GM12878 (cell line): ENCODE measurements around the gene PDZD2. TPM values are rescaled to one million over a fixed set of nuclear protein-coding genes. Genes with fewer than 3 reads are reported as not detected.

Experiments
- ATAC-seq: fragments of 200-7000 bp; cut with Tn5 transposase; 3 replicates; pipeline ENCODE4 v1.9.1; 2020; ENCODE audit warnings: mild to moderate bottlenecking, moderate library complexity
- BruUV-seq: library from RNA; stranded (reverse); fragments of 400-500 nt; replicated peaks from 2 replicates; lab custom pipeline; 2021; lab: Mats Ljungman, UMichigan
- CTCF ChIA-PET: fragments of 300-600 bp; sonication (Branson Sonifier 250); formaldehyde crosslinking; extraction: SDS; loops from one replicate; lab custom pipeline; 2021; ENCODE audit warnings: inconsistent platforms; lab: Yijun Ruan, JAX
- POLR2A ChIA-PET: fragments of 350-600 bp; formaldehyde crosslinking; extraction: SDS; loops from one replicate; lab custom pipeline; 2021; ENCODE audit warnings: inconsistent platforms; lab: Charles Lee
- RAD21 ChIA-PET: fragments of 300-600 bp; sonication (Branson Sonifier 250); formaldehyde crosslinking; loops from one replicate; lab custom pipeline; 2023; ENCODE audit warnings: antibody characterized with exemption; ENCODE audit not compliant: unreplicated experiment; lab: Charles Lee
- SMC1A ChIA-PET: fragments of 300-600 bp; sonication (Branson Sonifier 250); formaldehyde crosslinking; loops from one replicate; lab custom pipeline; 2023; ENCODE audit not compliant: unreplicated experiment, uncharacterized antibody; lab: Charles Lee
- DNase-seq: peaks from one replicate; pipeline ENCODE4 v3.0.0-alpha.2; 2011; ENCODE audit warnings: low read depth, low spot score
- FAIRE-seq: peaks from 3 replicates; lab custom pipeline; 2011; peaks lifted over from hg19 to GRCh38; lab: Jason Lieb, UNC
- H2AFZ ChIP-seq: 2 replicates; pipeline ENCODE4 v1.6.0; 2011; ENCODE audit warnings: low read depth, low read length, control low read depth; ENCODE audit not compliant: control insufficient read depth
- H3K27ac ChIP-seq: 2 replicates; pipeline ENCODE4 v1.5.1; 2011; ENCODE audit warnings: control low read depth; ENCODE audit not compliant: control insufficient read depth, insufficient read depth
- H3K27me3 ChIP-seq, 2 experiments: replicated peaks in 1 of 2; 2 replicates each; pipeline versions ENCODE4 v1.6.0 to v1.6.1; 2011; ENCODE audit warnings: low read length in 1 of 2; ENCODE audit not compliant: control insufficient read depth in 2 of 2, insufficient read depth in 2 of 2
- H3K36me3 ChIP-seq, 2 experiments: 2 replicates each; pipeline ENCODE4 v1.5.1; 2011; ENCODE audit warnings: low read length in 1 of 2; ENCODE audit not compliant: control insufficient read depth in 2 of 2, insufficient read depth in 2 of 2
- H3K4me1 ChIP-seq: 2 replicates; pipeline ENCODE4 v1.6.1; 2011; ENCODE audit warnings: mild to moderate bottlenecking, low read length, moderate library complexity, mixed read lengths; ENCODE audit not compliant: control insufficient read depth, insufficient read depth
- H3K4me2 ChIP-seq: 2 replicates; pipeline ENCODE4 v1.6.0; 2011; ENCODE audit warnings: control low read depth; ENCODE audit not compliant: control insufficient read depth, insufficient read depth
- H3K4me3 ChIP-seq: fragments of 200-600 bp; sonication (generic); 2 replicates; pipeline ENCODE4 v1.5.1; 2016
- H3K79me2 ChIP-seq: 2 replicates; pipeline ENCODE4 v1.6.0; 2011; ENCODE audit warnings: low read length; ENCODE audit not compliant: control insufficient read depth, insufficient read depth
- H3K9ac ChIP-seq: 2 replicates; pipeline ENCODE4 v1.8.0; 2011; ENCODE audit warnings: low read length, control low read depth, mixed read lengths; ENCODE audit not compliant: control insufficient read depth, insufficient read depth
- H3K9me3 ChIP-seq: replicated peaks from 3 replicates; pipeline ENCODE4 v1.5.1; 2011; ENCODE audit warnings: mild to moderate bottlenecking, low read length; ENCODE audit not compliant: control insufficient read depth, insufficient read depth
- H4K20me1 ChIP-seq: 2 replicates; pipeline ENCODE4 v1.6.0; 2011; ENCODE audit not compliant: control insufficient read depth, insufficient read depth
- BHLHE40 ChIP-seq, 2 experiments: fragments of 450-650 bp in 1 of 2; IDR thresholded peaks; 2 replicates each; pipeline ENCODE4 v1.6.1; 2011 to 2017; ENCODE audit warnings: low read depth in 2 of 2, borderline replicate concordance in 1 of 2, improper control_type of control experiment in 1 of 2, low read length in 1 of 2, mild to moderate bottlenecking in 1 of 2
- CBFB ChIP-seq: IDR thresholded peaks from 2 replicates; pipeline ENCODE4 v1.6.1; 2016; ENCODE audit warnings: antibody characterized with exemption, low read depth
- CBX5 ChIP-seq: sonication (generic); IDR thresholded peaks from 2 replicates; pipeline ENCODE4 v1.6.1; 2016; ENCODE audit warnings: low read depth, moderate library complexity, mild to moderate bottlenecking, inconsistent platforms
- ESRRA ChIP-seq: IDR thresholded peaks from 2 replicates; pipeline ENCODE4 v1.6.1; 2012; ENCODE audit warnings: mild to moderate bottlenecking, low read length, improper control_type of control experiment
- NFXL1 ChIP-seq: fragments of 450-650 bp; IDR thresholded peaks from 2 replicates; pipeline ENCODE4 v1.6.1; 2017; ENCODE audit warnings: antibody characterized with exemption, mild to moderate bottlenecking, borderline replicate concordance
- NFYA ChIP-seq: IDR thresholded peaks from 2 replicates; pipeline ENCODE4 v1.6.1; 2011; ENCODE audit warnings: low read depth, mild to moderate bottlenecking, low read length, improper control_type of control experiment, borderline replicate concordance
- PAX8 ChIP-seq: fragments of 450-650 bp; IDR thresholded peaks from 2 replicates; pipeline ENCODE4 v1.6.1; 2017; ENCODE audit warnings: mild to moderate bottlenecking, moderate library complexity
- RB1 ChIP-seq: fragments of 450-650 bp; formaldehyde crosslinking; IDR thresholded peaks from 2 replicates; pipeline ENCODE4 v1.6.1; 2017; ENCODE audit warnings: mild to moderate bottlenecking, borderline replicate concordance
- TCF3 ChIP-seq: IDR thresholded peaks from 2 replicates; pipeline ENCODE4 v1.6.1; 2012; ENCODE audit warnings: low read depth, mild to moderate bottlenecking, low read length, borderline replicate concordance; ENCODE audit not compliant: insufficient read depth
- ZNF207 ChIP-seq: fragments of 450-650 bp; IDR thresholded peaks from 2 replicates; pipeline ENCODE4 v1.6.1; 2014; ENCODE audit warnings: antibody characterized with exemption, mild to moderate bottlenecking, borderline replicate concordance
- WGBS: methylation state at CpG from one replicate; pipeline ENCODE4 v1.1.6; 2016; ENCODE audit warnings: low lambda C conversion rate; ENCODE audit not compliant: insufficient replicate concordance, insufficient coverage; ENCODE audit errors: missing lambda C conversion rate; 5-methylcytosine and 5-hydroxymethylcytosine counted together
- in situ Hi-C: fragments of 300-500 bp; cut with MboI; formaldehyde crosslinking; loops from 9 replicates; pipeline ENCODE4 v1.14.3; 2018; ENCODE audit warnings: mixed read lengths
- intact Hi-C: fragments of 100-400 bp; cut with micrococcal nuclease; formaldehyde crosslinking; loops from one replicate; pipeline ENCODE4 v1.14.2; 2022; ENCODE audit not compliant: unreplicated experiment
- polyA plus RNA-seq, 11 experiments: library from polyadenylated mRNA; depleted of rRNA in 4 of 11; unstranded in 6 of 11; stranded (reverse) in 5 of 11; fragments of >200 nt; fragmentation: Nextera tagmentation in 4 of 11; fragmentation: Illumina TruSeq in 1 of 11; extraction: Ambion mirVana in 4 of 11; extraction: Trizol in 1 of 11; gene quantifications; 1 replicate in 1 of 11; 2 replicates in 10 of 11; pipeline versions ENCODE4 v1.2.1 to v1.2.3, GENCODE V29; 2011 to 2016; ENCODE audit warnings: inconsistent platforms in 2 of 11, missing spikeins in 2 of 11, low read depth in 1 of 11
- total RNA-seq, 4 experiments: library from RNA; depleted of rRNA in 3 of 4; stranded (reverse); fragments of >200 nt in 3 of 4; fragmentation: Illumina TruSeq in 1 of 4; extraction: Trizol in 1 of 4; gene quantifications; 2 replicates each; pipeline versions ENCODE4 v1.2.1 to v1.2.3, GENCODE V29; 2013 to 2021
- TF ChIP-seq, protein P1 (sequence below): fragments of 450-650 bp; IDR thresholded peaks from 2 replicates; pipeline ENCODE4 v1.6.1; 2017; ENCODE audit warnings: borderline replicate concordance
- TF ChIP-seq, protein P2 (sequence below): IDR thresholded peaks from 2 replicates; pipeline ENCODE4 v1.6.1; 2011; ENCODE audit warnings: borderline replicate concordance, low read depth, mild to moderate bottlenecking, moderate library complexity, low read length; ENCODE audit not compliant: insufficient read depth, poor library complexity, severe bottlenecking
- TF ChIP-seq, protein P3 (sequence below): IDR thresholded peaks from 2 replicates; pipeline ENCODE4 v1.6.1; 2012; ENCODE audit warnings: low read depth, low read length, improper control_type of control experiment
- TF ChIP-seq, protein P4 (sequence below): fragments of 450-650 bp; IDR thresholded peaks from 2 replicates; pipeline ENCODE4 v1.6.1; 2018; ENCODE audit warnings: borderline replicate concordance, mild to moderate bottlenecking; ENCODE audit not compliant: partially characterized antibody

Gene PDZD2
- total and polyA plus RNA-seq, 10 of the 15 experiments (the other 5 are each of a cell fraction or from before 2014, with no cell fraction given), result 0.01 to 0.58 (median 0.29) TPM; not detected in 3

DNA sequence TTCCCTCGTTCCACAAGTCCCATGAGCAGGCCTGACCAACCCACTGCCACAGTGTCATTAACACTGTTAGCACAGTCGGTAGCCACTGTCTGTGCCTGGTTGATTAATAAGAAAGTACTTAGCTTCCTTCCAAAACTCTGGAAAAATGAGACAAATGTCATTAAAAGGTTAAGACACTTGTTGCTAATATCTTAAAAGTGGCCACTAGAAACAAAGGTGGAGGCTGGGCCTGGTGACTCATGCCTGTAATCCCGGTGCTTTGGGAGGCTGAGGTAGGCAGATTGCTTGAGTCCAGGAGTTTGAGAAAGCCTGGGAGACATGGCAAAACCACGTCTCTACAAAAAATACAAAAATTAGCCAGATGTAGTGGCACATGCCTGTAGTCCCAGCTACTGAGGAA lies 194.0 kb downstream of the PDZD2 start:
- Histone ChIP-seq H2AFZ (no peak overlapping the region), H4K20me1 (no peaks in the 10 kb centered on the region), H3K79me2 (no peaks in the 10 kb centered on the region), H3K27ac (no peak overlapping the region), H3K27me3 (no peaks in the 10 kb centered on the region), H3K9me3 (no peaks in the 10 kb centered on the region; the same call in 2 of the 3 replicates), H3K4me1 (no peaks in the 10 kb centered on the region), H3K4me3 (no peak overlapping the region), H3K9ac (no peak overlapping the region), H3K36me3 (no peaks in the 10 kb centered on the region), H3K4me2 (no peak overlapping the region)
- CTCF ChIA-PET, result no interaction called here
- in situ Hi-C loops, result no loop called here
- intact Hi-C loops, result no loop called here
- FAIRE-seq (no peak), ATAC-seq (no peak), DNase-seq (no peak)
- WGBS, result 5% methylated on average over 4 of the region's 4 CpGs
- SMC1A ChIA-PET, result interaction anchor here (0.5 kb wide), 1 partner anchor 474 kb away, joined by 3 read pairs; no protein-coding TSS in a partner anchor
- RAD21 ChIA-PET, result no interaction called here
- POLR2A ChIA-PET, result no interaction called here
- BruUV-seq, result no TSS peak
- TF ChIP-seq ZNF207 (no peak), PAX8 (no peak), RB1 (no peak), ESRRA (no peak), TCF3 (no peak), CBX5 (no peak), NFYA (no peak), BHLHE40 (IDR thresholded peaks at IDR 0.05; ENCODE audit: borderline replicate concordance in 1 of 2, low read depth in 2 of 2, low read length in 1 of 2) (no peak), CBFB (no peak), NFXL1 (no peak)
- TF ChIP-seq, protein P1, sequence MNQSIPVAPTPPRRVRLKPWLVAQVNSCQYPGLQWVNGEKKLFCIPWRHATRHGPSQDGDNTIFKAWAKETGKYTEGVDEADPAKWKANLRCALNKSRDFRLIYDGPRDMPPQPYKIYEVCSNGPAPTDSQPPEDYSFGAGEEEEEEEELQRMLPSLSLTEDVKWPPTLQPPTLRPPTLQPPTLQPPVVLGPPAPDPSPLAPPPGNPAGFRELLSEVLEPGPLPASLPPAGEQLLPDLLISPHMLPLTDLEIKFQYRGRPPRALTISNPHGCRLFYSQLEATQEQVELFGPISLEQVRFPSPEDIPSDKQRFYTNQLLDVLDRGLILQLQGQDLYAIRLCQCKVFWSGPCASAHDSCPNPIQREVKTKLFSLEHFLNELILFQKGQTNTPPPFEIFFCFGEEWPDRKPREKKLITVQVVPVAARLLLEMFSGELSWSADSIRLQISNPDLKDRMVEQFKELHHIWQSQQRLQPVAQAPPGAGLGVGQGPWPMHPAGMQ, result no peak
- TF ChIP-seq, protein P2, sequence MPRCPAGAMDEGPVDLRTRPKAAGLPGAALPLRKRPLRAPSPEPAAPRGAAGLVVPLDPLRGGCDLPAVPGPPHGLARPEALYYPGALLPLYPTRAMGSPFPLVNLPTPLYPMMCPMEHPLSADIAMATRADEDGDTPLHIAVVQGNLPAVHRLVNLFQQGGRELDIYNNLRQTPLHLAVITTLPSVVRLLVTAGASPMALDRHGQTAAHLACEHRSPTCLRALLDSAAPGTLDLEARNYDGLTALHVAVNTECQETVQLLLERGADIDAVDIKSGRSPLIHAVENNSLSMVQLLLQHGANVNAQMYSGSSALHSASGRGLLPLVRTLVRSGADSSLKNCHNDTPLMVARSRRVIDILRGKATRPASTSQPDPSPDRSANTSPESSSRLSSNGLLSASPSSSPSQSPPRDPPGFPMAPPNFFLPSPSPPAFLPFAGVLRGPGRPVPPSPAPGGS, result no peak
- TF ChIP-seq, protein P3, sequence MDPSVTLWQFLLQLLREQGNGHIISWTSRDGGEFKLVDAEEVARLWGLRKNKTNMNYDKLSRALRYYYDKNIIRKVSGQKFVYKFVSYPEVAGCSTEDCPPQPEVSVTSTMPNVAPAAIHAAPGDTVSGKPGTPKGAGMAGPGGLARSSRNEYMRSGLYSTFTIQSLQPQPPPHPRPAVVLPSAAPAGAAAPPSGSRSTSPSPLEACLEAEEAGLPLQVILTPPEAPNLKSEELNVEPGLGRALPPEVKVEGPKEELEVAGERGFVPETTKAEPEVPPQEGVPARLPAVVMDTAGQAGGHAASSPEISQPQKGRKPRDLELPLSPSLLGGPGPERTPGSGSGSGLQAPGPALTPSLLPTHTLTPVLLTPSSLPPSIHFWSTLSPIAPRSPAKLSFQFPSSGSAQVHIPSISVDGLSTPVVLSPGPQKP, result no peak
- TF ChIP-seq, protein P4, sequence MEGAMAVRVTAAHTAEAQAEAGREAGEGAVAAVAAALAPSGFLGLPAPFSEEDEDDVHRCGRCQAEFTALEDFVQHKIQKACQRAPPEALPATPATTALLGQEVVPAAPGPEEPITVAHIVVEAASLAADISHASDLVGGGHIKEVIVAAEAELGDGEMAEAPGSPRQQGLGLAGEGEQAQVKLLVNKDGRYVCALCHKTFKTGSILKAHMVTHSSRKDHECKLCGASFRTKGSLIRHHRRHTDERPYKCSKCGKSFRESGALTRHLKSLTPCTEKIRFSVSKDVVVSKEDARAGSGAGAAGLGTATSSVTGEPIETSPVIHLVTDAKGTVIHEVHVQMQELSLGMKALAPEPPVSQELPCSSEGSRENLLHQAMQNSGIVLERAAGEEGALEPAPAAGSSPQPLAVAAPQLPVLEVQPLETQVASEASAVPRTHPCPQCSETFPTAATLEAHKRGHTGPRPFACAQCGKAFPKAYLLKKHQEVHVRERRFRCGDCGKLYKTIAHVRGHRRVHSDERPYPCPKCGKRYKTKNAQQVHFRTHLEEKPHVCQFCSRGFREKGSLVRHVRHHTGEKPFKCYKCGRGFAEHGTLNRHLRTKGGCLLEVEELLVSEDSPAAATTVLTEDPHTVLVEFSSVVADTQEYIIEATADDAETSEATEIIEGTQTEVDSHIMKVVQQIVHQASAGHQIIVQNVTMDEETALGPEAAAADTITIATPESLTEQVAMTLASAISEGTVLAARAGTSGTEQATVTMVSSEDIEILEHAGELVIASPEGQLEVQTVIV, result no peak
